Measurements from ENCODE around the gene GPX2.

Gene GPX2

DNA sequence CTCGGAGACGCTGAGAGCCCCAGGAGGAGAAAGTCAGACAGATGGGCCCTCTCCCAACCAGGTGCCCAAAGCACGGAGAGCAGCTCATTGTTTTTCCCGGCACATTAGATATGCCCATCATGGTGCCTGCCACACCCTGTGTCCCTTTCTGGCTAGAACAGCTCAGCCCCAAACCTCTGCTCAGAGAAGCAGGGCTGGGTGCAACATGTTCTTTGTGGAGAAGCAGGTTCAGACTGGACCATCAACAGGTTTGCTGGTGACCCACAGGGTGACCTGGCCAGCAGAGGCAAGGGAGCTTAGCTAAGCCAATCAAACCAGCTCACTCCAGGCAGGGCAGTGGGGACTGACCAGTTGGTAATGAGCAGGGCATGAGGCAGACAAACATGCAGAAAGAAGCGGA, 16.2 kb upstream of the GPX2 start:
- DNase-seq: no peak

DNA sequence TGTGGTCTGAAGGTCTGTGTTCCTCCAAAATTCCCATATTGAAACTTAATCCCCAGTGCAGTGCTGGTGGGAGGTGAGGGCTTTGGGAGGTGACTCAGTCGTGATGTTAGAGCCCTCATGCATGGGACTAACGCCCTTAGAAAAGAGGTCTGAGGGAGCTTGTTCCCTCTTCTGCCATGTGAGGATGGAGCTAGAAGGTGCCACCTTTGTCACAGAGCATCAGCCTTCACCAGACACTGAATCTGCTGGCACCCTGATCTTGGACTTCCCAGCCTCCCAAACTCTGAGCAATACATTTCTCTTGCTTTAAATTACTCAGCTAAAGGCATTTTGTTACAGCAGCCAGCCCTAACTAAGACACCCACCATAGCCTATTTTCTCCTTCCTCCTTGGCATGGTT, 15.7 kb upstream of the GPX2 start:
- DNase-seq: no peak

DNA sequence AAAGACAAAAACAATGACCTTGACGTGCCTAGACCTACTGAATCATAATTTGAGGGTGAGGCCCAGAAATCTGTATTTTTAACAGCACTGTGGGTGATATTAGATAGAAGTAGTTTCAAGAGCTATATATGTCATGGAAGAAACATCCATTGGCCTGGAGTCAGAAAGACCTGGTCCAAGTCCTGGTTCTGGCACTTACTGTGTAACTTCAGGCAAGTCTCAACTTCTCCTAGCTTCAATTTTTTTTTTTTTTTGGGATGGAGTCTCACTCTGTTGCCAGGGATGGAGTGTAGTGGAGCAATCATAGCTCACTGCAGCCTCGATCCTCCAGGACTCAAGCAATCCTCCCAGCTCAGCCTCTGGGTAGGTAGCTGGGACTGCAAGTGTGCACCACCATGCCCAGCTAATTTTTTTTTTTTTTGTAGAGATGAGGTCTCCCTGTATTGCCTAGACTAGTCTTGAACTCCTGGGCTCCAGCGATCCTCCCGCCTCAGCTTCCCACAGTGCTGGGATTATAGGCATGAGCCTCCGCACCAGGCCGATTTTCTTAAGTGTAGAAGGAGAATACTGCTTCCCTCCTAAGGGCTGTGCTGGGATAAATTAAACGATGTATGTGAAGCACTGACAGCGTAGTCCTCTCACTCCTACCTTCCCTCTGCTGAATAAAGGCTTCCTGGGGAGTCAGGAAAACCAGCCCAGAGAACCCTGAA, 14.3 kb upstream of the GPX2 start:
- DNase-seq: no peak

DNA sequence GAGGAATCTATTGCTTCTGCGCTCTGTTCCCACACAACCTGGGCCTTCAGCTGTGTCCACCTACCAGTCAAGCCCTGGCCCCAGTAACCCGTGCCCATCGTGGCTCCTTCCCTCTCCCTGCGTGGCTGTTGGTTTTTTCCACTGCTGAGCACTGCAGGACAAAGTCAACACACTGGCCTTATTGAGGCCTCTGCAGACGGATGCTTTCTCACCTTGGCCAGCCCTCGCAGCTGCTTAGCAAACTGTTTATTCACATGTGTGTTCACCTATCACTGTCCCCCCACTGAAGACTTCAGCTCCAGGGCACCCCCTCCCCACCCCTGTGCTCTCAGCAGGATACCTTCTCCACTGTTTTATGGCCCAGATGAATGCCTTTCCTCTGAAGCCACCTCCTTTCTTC, 12.8 kb upstream of the GPX2 start:
- no peak for DNase-seq

DNA sequence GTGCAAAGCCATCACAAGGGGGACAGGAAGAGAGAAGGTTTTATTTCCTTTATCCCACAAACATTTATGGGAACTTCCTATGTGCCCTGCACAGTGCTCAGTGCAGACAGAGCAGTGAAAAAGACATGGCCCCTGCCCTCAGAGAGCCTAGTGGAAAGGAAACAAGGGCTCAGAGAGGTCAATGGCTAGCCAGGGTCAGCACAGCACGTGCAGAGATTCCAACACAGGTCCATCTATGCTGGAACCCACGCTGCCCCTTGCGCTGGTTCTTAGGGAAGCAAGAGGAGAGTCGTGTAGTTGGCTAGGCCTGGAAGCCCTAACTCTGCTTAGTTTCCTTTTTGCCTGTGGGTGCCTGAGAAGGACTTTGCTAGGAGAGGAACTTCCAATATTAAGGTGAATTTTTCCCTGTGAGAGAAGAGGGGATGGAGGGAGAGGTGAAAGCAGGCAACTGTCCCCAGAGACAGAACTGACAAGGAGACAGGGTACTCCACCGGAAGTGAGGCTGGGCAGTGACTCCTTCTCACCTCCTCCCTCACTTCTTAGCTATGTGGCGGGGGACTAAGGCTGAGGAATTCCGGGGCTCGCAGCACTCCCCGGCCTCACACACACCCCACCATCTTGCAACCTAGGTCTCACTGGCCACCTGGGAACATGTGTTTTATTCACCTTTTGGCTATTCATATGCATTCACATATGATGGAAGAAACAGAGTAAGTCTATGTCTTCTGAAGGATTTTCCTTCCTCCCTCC, 12.1 kb upstream of the GPX2 start:
- DNase-seq: no peak

DNA sequence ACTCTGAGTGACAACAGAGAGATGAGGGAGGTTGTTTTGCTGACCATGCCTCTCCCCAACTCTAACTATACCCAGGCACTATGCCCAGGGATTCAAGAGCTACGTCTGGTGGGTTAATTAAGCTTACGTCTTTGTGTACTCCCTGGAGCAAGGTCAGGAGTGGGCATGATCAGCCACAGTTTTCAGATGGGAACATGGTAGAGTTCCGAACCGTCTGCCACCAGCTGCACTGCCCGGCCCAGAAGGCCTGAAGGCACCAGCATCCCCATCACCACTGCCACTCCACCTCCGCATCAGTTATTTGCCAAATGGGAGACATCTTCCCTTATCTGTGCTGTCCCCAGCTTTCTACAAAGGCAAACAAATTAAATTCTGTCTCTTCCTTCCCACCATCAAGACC, 11.1 kb upstream of the GPX2 start:
- no peak for DNase-seq

DNA sequence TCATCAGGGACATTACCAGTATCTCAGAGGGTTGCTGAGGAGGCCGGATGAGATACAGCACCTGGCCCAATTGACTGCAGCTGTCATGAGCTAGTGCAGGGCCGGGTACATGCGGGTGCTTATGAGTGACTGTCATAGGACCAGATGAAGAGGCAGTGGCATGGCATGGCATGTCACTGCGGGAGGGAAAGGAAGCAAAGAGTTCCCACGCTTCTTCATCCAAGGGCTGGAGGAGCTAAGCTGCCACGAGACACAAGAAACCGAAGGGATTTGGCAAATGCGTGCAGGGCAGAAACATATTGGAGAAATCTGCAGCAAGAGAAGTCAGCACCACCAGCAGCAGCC, 10.7 kb upstream of the GPX2 start:
- no peak for DNase-seq

DNA sequence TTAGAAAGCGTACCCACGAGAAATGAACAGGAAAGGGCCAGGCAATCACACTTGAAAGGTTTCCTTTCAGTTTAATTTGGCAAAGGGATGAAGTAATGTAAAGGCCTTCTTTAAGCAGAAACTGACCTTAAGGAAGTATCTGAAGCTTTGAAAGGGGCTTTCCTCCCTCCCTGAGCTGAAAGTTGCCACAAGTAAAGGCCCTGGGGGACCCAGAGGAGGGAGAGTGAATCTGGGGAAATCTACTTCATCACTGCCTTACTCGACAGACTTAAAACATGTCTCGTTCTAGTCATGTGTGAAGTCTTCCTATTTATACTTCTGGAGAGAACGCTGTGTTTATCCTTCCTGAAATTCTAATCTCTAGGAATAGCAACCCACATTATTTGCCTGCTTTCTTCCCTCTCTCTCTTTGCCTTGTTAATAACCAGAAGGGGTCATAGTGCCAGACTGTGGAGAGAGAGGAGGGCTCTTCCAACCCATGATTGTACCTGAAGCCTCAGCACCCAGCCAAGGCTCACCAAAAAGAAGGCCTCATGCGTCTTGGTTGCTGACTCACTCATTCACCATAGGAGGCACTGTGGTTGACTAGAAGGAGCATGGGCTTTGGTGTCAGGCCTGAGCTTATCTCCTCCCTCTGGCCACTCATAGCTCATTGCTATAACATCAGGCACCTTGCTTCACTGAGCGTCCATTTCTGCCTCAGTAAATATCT, 10.2 kb upstream of the GPX2 start:
- DNase-seq: no peak

DNA sequence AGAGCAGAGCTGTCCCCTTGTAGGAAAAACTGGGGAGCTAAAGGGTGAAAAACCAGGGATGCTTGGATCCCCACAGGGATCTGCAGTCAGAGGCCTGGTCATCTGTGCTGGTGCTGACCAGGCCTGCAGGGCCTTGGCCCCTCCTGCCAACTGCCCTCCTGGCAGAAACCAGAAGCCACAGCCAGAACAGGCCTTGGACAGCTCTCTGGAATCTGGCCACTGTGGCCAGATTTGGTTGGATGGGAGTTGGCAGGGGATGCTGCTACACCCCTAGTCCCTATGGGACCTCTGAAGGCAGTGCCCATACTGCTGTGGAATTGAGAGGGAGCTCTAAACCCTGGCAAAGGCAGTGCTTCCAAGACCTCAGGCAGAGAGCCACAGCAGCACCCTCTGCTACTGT, 9.2 kb upstream of the GPX2 start:
- DNase-seq: no peak

DNA sequence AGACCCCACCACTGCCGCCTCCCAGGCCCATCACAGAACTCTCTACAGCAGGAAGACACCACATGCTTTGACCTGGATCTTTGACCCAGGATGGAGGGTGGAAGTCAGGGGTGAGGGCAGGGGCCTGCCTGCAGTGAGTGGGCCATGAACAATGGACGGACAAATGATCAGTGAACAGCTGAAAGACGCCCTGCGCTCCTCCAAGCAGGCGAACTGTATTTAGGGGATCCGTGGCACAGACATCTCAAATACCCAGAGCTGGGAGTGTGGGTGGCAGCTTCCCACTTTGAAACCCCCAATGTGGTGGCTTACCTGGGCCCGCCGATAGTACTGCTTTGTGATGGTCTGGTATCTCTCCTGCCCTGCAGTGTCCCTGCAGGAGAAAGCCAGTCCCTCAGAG, 8.7 kb upstream of the GPX2 start:
- DNase-seq: no peak

DNA sequence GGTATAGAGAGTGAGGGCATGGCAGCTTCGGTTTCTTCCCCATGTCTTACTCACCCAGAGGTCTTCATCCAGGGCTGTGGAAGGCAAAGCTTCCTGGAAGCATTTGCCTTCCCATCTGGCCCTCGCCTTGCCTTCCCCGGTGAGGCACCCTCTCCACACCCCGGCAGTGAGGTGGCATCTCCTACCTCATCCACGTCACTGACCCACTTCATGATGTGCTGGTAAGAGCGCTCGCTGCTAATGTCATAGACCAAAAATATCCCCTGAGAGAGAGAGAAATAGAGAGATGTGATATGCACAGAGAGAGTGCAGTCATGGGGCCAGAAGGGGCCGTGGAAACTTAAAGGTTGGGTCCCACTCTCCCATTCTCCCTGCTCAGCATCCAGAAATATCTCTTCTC, 8.3 kb upstream of the GPX2 start:
- DNase-seq: no peak

DNA sequence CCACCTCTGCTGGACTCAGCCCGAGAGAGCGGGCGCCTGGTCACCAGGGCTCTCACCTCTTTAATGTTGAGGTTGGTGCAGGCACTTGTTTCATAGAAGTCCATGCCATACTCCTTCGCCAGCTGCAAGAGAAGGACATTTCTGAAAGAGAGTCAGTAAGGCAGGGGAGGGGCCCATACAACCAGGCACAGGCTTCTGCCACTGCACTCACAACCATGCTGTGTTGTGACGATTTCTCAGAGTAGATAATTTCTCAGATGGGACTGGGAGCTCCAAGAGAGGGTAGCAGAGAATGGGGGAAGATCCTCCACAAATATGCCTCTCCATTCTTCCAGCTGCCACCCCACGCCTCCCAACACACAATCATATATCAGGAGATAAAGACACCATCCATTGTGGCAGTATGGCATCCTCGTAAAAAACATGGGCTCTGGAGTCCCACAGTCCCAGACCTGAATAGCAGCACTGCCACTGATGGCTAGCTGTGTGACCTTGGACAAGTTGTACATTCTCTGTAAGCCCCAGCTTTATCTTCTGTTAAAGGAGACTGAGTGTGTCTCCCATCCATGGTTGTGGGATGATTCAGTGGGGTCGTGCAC, 6.2 kb upstream of the GPX2 start:
- no peak for DNase-seq

DNA sequence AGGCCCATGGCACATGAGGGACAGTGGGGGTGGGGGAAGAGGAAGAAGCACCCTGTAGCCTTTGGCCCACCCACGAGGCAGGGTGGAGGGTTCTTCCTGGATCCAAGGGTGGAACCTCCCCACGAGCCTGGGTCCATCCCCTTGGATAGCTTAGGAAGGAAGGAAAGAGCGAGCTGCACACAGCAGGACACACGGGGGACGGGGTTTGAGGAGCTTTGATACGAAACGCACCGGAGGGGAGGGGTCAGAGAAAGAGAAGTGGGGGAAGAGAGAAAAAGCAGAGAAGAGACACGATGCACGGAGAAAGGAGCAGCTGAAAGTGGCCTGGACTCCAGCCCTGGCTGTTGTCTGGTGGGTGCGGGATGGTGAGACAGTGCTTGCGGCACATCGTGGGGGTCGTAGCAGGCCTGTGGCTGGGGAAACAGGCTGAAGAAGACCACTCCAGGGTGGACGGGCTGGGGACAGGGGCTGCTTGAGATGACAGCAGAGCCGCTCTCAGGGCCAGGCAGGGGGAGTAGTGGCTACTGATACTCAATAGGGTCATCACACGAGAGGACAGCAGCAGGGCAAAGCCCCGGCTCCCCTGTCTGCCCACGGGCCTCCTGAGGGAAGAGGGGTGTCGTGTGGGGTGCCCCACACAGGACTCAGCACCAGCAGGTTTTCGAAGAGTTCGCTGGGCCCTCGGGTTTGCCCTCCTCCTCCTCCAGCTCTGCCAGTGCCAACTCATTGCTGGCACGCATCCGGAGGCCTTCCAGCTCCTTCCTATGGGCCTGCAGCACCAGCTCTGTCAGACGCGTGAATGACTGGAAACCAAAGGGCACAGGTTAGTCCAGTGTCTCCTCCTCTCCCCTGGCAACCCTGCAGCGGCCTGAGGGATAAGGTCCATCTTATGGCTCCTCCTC, 5.4 kb upstream of the GPX2 start:
- no peak for DNase-seq

DNA sequence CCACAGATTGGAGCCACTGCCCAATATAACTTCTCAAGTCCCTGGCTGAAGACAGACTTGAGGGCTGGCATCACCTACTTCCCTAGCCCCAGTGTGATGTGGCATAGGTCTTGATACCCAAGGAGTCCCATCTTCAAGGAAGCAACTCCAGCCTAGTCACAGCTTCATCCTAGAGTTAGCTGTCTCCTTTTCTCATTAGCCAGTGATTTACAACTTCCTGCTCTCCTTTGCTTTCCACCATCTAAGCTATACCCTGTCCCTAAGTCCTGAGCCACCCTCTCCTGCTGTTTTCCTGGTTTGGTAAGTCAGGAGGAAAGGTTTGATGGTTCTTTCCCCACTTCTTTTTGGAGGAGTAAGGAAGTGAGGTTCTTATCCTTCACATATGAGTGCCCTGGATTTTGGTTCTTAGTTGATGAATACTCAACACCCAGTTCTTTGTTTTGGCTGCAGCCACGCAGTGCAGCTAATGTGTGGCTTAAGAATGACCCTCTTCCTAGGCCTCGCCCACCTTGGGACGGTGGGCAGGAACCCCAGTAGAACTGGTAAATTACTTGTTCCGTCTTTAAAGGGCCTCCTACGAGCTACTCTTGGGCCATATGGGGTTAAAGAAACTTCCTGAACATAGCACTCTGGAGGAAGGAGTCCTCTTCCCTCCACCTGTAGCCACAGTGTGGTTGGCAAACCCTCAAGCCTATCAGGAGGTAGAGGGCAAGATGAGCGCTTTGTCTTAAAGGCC, 3.9 kb upstream of the GPX2 start:
- no peak for DNase-seq

DNA sequence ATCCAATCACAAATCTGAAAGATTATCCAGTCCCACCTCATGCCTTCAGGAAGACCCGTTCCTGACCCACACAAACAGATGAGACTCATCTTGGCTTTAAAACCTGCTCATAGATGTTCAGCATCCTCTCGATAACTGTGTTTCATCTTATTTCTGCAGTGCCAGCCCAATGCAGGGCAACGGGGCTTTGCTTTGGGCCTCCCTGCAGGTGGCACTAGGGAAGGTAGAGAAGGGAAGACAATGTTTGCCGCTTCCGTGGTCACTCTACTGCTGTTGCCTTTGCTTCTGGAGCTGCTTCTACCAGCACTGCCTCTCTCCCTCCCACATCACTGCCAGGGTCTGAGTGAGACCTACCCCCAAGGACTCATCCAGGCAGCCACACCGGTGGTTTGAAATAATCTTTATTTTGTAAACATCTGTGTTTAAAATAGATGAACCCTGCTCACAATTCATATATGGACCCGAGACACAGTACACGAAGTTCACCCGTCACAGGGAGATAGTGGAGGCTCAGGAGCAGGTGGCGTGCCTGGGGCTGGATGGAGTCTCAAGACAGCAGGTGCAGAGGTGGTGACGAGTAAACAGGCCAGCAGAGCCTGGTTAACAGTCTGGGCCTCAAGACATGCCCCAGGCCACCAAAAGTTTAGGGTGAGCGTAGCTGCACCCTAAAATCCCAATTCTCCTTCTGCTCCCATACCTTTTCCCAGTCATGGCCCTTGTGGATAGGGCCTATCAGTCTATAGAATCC, 3.1 kb upstream of the GPX2 start:
- no peak for DNase-seq

DNA sequence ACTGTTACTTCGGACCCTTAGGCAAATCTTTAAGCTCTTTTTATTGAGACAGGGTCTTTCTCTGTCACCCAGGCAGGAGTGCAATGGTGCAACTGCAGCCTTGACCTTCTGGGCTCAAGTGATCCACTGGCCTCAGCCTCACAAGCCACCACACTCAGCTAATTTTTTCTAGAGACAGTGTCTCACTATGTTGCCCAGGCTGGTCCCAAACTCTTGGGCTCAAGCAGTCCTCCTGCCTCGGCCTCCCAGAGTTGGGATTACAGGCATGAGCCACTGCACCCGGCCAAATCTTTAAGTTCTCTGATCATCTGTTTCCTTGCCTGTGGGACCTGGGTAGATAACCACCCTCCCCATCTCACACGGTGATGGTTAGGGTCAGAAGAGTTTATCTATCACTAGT, 2.3 kb upstream of the GPX2 start:
- no peak for DNase-seq

DNA sequence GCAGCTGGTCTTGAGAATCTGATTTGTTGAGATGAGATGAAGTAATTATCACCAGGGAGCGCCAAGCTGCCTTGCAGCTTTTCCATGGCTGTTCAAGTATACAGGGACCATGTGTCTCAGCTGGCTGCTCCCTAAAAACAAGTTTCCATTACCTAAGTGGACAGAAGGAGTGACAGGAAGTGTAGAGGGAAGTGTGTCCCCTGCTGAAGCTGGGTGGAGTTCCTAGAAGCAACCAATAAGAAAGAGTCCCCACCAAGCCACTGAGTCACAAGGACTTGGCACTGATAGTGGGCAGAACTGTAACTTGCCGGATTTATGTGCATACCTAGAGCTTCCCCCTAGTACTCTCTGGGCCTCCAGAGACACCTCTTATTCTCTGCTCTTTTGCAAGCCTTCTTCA, 1.5 kb upstream of the GPX2 start:
- DNase-seq: no peak

DNA sequence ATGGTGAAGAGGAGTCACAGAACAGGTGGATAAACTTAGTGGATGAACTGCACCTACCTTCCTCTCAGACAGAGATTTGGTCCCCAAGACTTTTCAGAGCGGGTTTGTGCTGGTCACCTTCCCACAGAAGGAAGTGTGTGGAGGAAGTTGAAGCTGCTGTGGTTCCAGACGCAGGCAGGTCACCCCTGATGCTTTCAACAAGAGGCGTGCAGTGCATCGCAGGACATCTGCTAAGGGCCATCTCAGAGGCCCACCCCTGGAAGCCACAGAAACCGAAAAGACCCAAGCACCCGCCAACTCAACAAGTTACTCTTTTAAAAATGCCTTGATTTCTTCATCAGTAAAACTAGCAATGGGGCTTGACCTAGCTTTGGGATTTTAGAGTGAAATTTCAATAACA, 1.0 kb upstream of the GPX2 start:
- DNase-seq: no peak

DNA sequence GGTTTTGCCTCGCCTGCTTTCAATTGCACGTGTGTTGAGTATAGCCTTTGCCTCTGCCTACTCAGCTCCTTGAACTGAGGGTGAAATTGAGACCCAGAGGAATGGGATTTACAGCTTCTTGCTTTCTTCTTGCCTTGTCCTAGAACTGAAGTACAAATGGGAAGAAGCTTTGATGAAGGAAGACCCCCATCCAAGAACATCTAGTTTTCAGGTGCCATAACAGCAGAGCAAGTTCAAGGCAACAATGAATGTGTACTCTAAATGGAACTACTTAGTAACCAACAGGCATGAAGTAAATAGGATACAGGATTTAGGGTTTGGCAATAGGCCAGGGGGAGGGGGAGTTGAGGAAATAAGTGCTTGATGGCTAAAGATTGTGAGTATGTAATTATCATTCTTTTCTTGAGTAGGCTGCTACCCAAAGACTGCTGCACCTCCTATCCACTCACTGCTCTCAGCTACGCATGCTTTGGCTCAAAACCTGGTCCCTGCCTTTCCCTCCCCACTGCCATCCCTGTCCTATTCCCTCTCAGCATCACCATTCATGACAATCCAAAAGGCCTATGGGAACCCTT, 2.1 kb downstream of the GPX2 start:
- DNase-seq: no peak

DNA sequence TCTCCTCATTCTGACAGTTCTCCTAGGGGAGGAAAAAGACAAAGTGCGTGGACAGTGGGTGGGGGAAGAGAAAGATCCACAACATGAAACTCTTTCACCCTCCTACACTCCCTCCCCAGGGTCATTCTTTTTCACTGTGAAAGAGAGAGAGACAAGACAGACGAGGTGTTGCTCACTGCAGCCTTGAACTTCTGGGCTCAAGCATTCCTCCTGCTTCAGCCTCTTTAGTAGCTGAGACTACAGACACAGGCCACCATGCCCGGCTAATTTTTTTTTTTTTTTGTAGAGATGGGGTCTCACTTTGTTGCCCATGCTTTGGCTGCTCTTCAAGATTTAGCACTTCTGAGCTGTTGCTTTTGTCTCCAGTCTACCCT, 2.7 kb downstream of the GPX2 start:
- DNase-seq: no peak

All from T1000 (cell line).